GM12864 (cell line): ENCODE data around the gene ZC3H8.

ENCODE experiments used
- DNase-seq: peaks from one replicate; pipeline ENCODE4 v3.0.0-alpha.2; 2011; ENCODE audit warnings: low read depth
- H3K4me3 ChIP-seq: 2 replicates; pipeline ENCODE4 v1.5.1; 2011; ENCODE audit warnings: mild to moderate bottlenecking, low read depth, low read length, control low read depth
- CTCF ChIP-seq: IDR thresholded peaks from 2 replicates; pipeline ENCODE4 v1.5.1; 2011; ENCODE audit warnings: low read depth, mild to moderate bottlenecking, moderate library complexity, low read length, control low read depth, inconsistent platforms; ENCODE audit errors: missing control alignments

The ZC3H8 gene

GRCh38 chr2:112275887-112276773 lies 21.3 kb upstream of the ZC3H8 start:
- no peak for TF ChIP-seq CTCF
- DNase-seq = peak; percentile 59
- peak overlapping the region; percentile 87 for H3K4me3 ChIP-seq

GRCh38 chr2:112275311-112275886 lies 20.6 kb upstream of the ZC3H8 start, which contains the start of gene ZC3H6:
ZC3H6 (plus strand) TSS chr2:112275597; CDS start chr2:112275995, 398 bp downstream.
- H3K4me3 ChIP-seq = peak within 1 kb of the TSS; percentile 87
- TF ChIP-seq CTCF = no peak

GRCh38 chr2:112273349-112273748 lies 18.5 kb upstream of the ZC3H8 start:
- no peak overlapping the region for H3K4me3 ChIP-seq
- no peak for TF ChIP-seq CTCF
- no peak for DNase-seq

More at GRCh38 chr2:112275311-112275886, 20.6 kb upstream of the ZC3H8 start, which contains the start of gene ZC3H6:
- peak; percentile 94 for DNase-seq

- no peak for TF ChIP-seq CTCF
- no peak for DNase-seq
- H3K4me3 ChIP-seq = no peak overlapping the region
These were observed 17.8 kb upstream of the ZC3H8 start for GRCh38 chr2:112272669-112273068.

GRCh38 chr2:112268547-112268946 lies 13.7 kb upstream of the ZC3H8 start:
- TF ChIP-seq CTCF = no peak
- no peak for DNase-seq
- no peak overlapping the region for H3K4me3 ChIP-seq

- TF ChIP-seq CTCF = no peak
- H3K4me3 ChIP-seq = no peak overlapping the region
- no peak for DNase-seq
These were observed 8.0 kb upstream of the ZC3H8 start for GRCh38 chr2:112262876-112263275.
